HG03135 (cell line): ENCODE data around the gene LAMC1.
A peak's percentile ranks its signal among the peaks of the same experiment; 100 is the strongest.

Experiments
- ATAC-seq: cut with Tn5 transposase; IDR thresholded peaks from one replicate; pipeline ENCODE4 v1.9.1; 2021; ENCODE audit warnings: mild to moderate bottlenecking, moderate library complexity; ENCODE audit not compliant: unreplicated experiment

Gene LAMC1

DNA sequence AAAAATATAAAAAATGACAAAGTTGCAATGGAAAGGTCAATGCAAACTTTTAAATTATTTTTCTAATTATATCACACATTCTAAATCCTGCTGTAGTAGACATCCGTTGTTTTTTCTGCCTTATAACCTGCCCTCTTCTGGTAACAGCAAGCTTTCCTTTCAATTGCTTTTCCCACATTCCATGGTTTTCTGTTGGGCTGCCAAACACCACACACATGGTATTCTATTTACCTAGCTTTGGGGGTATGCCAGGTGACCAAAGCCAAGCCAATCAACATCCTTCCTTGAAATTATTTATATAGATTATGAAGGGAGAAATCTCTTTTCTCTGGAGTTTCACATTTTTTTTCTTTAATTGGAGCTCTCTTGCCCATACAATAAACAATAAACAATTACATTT, 3.4 kb upstream of the LAMC1 start:
- ATAC-seq, result no peak

DNA sequence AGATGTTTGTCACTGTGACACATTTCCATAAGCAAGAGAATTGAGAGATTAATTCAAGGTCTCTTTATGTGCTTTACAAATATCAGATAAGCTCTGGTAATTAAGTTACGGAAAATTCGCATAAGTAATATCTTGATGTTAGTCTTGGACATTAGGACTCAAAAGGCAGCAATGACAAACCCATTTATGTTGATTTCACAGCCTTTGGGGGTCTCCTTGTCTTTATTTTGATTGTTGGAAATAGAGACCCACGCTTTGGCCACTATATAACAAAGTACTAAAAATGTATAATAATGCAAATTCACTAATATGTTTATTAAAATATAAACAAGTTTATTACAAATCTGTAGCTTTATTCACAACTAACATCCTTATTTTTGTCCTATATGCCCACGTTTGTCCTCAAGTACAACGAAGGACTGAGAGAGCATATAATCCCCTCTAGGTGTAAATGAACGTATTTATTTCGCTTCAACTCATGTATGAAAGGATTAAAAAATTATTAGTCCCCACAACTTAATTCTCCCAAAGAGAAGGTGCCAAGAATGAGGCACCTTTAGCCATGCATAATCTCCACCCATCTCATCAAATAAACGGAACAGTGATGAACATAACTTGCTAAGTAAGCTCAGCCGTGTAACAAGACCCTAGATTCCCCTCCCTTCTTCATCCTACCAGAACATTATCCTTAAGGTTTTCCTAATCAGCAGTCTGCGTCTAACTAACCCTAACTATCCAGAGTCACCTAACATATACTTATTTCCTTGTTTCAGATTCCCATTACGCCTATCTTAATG, 1.6 kb upstream of the LAMC1 start:
- ATAC-seq, result no peak

DNA sequence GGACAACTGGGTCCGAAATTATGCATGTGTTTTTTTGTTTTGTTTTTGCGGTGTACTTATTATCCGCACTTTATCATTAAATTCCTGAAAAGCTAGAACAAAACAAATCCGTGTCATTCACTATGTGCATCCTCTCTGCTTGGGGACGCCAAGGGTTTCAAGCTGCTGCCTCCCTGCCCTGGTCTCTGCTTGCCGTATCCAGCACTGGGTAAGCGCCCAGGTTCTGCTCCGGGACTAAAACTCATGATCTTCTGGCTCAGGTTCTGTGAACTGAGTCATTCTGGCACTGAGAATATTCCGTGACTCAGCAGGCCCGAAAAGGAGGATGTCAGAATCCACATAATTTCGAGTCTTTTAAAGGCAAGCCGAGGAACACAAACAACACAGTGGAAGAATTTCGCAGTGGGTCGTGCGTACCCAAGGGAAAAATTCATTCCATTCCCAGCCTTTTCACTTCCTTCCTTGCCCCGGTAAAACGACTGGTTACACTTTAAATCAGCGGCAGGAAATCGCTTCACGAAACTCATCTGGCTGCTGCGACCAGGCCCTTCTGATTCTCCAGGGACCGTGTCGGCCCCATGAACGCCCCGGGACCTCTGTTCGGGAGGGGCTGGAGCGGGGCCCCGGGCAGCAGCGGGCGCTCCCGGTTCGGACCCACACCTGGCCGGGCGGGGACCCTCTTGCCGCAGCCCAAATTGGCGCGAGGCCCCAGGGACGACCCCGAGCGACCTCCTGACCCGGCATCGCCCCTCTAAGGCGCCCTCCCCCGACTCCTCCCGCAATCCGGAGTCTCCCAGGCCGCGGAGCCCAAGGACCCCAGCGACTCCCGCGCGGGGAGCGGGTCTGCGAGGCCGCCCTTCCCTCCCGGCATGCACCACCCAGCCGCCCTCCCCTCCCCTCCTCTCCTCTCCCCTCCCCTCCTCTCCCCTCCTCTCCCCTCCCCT, 746 bp upstream of the LAMC1 start:
- ATAC-seq, result peak; percentile 44

DNA sequence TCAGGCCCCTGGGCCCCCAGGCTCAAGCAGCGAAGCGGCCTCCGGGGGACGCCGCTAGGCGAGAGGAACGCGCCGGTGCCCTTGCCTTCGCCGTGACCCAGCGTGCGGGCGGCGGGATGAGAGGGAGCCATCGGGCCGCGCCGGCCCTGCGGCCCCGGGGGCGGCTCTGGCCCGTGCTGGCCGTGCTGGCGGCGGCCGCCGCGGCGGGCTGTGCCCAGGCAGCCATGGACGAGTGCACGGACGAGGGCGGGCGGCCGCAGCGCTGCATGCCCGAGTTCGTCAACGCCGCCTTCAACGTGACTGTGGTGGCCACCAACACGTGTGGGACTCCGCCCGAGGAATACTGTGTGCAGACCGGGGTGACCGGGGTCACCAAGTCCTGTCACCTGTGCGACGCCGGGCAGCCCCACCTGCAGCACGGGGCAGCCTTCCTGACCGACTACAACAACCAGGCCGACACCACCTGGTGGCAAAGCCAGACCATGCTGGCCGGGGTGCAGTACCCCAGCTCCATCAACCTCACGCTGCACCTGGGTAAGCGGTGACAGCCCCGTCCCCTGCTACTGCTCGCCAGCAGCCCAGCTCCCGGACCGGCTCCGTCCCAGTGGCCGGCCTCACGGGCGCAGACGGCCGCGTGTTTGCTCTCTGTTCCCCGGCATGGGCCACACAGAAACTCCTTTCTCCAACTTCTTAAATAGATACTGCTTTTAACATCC, 539 bp downstream of the LAMC1 start:
- peak; percentile 69 for ATAC-seq

DNA sequence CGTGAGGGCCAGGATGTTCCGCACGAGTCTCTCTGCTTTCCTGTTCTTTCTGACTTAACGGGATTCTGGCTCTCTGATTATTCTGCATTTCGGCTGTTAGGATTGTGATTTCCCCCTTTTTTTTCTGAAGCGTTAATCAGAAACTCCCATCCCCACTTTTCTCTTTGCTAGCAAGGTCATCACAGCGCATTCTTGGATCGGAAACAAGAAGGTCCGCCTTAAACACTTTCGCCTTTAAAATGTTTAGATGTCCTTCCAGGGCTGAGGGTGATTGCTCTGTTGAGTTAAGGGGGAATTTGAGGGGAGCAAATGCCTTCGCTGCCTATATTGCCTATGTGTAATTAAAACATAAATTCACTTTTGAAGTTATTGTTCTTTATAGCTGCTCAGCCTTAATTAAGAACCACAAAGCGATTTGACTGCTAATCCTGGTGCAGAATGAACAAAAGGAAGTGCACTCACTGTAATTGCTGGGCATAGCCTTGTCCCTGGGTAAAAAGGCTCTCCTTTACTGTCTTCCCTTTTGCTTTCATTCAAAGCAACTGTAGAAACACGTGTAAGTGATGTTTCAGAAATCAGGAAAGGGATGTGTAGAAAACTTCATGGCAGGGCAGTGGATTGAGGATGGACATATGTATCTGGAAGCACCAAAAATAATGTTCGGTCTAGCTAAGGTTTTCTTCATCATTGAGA, 1.2 kb downstream of the LAMC1 start:
- no peak for ATAC-seq

DNA sequence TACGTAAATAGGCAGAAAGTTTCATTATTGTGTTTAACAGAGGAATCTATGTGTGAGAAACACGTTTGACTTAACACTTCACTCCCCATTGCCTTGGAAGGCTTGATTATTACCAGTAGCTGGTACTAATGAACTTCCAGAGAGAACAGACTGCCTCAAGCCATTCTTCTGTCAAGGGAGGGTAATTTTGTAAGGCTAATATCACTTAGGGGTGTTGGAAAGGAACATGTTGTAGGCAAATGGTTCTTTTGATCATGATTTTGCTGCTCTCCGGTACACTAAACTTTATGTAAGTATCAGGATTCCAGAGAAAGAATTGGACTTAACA, 1.8 kb downstream of the LAMC1 start:
- ATAC-seq, result no peak

DNA sequence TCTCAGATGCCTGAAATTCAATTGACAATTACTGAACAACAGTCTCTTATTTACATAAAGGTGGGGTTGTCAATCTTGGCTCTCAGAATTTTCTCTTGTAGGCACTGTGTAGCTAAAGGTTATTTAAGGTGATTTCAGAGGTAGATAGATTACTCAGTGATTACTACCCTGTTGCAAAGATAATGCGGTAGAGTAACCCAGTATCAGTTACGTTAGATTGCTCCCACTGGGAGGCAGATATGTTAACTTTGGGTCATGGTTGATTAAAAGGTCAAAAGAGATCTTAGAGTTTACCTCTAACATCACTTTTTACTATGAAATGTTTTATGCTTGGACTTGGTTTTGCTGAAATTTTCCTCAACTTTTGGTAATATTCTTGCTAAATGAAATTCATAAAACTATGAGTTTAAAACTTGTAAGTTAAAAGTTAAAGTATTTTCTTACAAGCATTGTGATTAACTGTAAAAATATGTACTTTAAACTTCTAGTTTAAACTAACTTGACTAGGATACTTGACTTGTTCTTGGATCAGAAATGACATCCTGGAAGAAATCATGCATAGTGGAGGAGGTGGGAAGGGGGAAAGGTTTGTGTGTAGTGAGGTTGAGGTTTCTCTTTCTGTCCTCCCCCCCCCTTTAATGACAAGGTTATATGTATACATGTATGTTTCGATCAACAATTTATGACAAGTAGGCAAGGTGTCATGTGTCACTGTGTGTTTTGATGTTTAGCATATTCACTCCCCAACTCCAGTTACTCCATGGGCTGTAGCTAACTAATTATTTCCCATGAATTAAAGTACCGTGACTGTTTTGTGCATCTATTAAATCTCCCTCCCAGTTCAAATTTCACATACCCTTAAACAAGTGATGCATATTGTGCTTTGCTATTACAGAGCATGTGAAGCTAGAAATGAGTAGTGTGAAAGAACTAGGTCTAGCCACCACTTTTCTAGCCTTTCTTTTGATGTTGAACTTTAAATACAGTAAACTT, 2.9 kb downstream of the LAMC1 start:
- no peak for ATAC-seq

- no peak for ATAC-seq
These were observed 3.8 kb downstream of the LAMC1 start for GRCh38 chr1:183027031-183027430.

GRCh38 chr1:183027791-183028190, 4.6 kb downstream of the LAMC1 start:
- no peak for ATAC-seq

DNA sequence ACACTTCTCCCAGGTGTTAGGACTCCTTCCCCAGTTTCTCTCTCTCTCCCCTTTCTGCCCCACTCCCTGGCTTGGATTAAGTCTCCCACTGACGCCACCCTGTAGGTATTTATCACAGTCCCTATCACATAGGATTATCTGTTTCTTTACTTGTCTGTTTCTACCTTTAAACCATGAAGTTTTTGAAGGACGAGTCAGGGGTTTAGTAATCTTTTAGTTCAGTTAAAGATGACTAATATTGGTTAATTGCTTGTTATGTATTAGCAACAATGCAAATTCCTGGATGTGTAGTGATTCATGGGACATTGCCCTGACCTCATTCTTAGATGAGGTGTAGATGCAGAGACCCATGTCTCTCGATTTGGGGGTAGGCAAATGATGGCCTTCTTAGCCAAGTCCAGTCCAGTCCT, 6.4 kb downstream of the LAMC1 start:
- no peak for ATAC-seq

- no peak for ATAC-seq
These were observed 6.8 kb downstream of the LAMC1 start for GRCh38 chr1:183030053-183030452.

GRCh38 chr1:183032122-183032921, 9.1 kb downstream of the LAMC1 start:
- ATAC-seq, result no peak

- ATAC-seq, result no peak
These were observed 10.0 kb downstream of the LAMC1 start for GRCh38 chr1:183033205-183033604.

GRCh38 chr1:183034682-183035081, 11.5 kb downstream of the LAMC1 start:
- ATAC-seq, result no peak

GRCh38 chr1:183038333-183038866, 15.2 kb downstream of the LAMC1 start:
- ATAC-seq, result no peak

DNA sequence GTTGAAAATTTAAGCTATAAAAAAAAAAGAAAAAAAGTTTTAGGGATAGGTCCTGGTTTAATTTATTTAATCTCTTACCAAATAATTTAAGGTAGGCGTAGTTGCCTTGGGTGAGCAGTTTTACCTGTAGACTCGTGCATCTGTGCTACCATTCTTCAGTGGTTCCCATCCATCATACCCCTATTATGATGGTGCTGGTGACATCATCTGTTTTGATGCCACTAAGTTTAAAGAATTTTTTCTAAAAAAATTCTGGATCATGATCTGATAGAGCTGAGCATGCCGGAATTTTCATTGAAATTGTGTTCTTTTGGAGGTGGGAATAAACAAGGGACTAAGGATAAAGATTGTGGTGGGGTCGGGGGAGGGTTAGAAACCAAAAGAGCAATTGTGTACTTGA, 15.7 kb downstream of the LAMC1 start:
- no peak for ATAC-seq

- ATAC-seq, result no peak
These were observed 16.1 kb downstream of the LAMC1 start for GRCh38 chr1:183039330-183039729.

DNA sequence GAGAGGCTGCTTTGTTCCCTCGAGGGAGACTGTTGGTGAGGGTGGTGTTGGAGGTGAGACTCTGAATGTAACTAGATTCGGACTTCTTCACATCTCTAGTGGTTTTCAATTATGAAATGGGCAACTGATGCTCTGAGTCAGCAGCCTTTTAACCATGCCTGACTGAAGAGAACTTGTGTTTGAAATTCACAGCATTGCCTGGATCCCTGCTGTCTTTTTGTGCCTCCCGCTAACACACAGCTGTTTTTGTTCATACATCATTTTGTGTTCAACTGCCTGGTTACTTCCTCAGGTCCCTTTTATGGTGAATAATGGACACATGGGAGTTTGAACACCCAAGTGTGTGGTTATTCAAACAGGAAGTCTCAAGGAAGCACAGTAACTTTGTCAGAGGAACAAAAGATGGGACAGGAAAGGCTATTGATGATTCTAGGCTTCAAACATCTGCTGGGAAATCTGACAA, 16.8 kb downstream of the LAMC1 start:
- ATAC-seq, result no peak
